Esophagus muscularis mucosa (tissue), 4 donors: Measurements from ENCODE around the gene DGUOK.

Experiments
- CTCF ChIP-seq, 3 experiments: fragments of 200-600 bp in 2 of 3; fragments of 450-650 bp in 1 of 3; sonication (generic) in 2 of 3; IDR thresholded peaks; one replicate each; pipeline ENCODE4 v1.5.1; 2017 to 2019; ENCODE audit warnings: antibody characterized with exemption in 3 of 3, mild to moderate bottlenecking in 2 of 3, moderate library complexity in 1 of 3
- EP300 ChIP-seq: sonication (generic); formaldehyde crosslinking; IDR thresholded peaks from one replicate; pipeline ENCODE4 v1.6.1; 2017; ENCODE audit warnings: antibody characterized with exemption
- POLR2A ChIP-seq: fragments of 450-650 bp; IDR thresholded peaks from one replicate; pipeline ENCODE4 v1.6.1; 2017; ENCODE audit warnings: antibody characterized with exemption, moderate library complexity, mild to moderate bottlenecking, low read depth

- TF ChIP-seq POLR2A (no peak), CTCF (IDR thresholded peaks at IDR 0.05) (no peak), EP300 (no peak)
Measured at GRCh38 chr2:73971722-73972121, 45.0 kb downstream of the DGUOK start.
